ENCODE results near the gene ESRRA.

DNA sequence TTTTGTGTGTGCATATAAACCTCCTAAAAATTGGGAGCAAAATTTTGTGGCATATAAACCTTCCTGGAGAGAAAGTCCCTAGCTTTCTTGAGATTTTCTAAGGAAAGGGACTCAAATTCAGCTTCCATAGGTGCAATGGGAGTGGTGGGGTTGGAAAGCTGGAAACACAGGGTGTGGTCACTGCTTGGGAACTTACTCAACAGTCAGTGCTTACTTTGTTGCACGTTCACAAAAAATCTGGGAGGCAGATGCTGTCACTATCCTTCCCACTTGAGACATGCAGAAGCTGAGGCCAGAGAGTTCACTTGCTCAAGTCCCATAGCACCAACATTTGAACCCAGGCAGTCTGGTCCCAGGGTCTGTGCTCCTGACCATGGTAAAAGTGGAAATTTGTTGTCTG lies 9.1 kb upstream of the ESRRA start:
- TF ChIP-seq, protein P1, sequence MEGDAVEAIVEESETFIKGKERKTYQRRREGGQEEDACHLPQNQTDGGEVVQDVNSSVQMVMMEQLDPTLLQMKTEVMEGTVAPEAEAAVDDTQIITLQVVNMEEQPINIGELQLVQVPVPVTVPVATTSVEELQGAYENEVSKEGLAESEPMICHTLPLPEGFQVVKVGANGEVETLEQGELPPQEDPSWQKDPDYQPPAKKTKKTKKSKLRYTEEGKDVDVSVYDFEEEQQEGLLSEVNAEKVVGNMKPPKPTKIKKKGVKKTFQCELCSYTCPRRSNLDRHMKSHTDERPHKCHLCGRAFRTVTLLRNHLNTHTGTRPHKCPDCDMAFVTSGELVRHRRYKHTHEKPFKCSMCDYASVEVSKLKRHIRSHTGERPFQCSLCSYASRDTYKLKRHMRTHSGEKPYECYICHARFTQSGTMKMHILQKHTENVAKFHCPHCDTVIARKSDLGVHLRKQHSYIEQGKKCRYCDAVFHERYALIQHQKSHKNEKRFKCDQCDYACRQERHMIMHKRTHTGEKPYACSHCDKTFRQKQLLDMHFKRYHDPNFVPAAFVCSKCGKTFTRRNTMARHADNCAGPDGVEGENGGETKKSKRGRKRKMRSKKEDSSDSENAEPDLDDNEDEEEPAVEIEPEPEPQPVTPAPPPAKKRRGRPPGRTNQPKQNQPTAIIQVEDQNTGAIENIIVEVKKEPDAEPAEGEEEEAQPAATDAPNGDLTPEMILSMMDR (IDR thresholded peaks at IDR 0.05): no peak
- TF ChIP-seq POLR2A (IDR thresholded peaks at IDR 0.05): no peak

All from Peyer's patch (tissue), 4 donors.